Measurements from ENCODE around the gene ADCY2. TPM values are rescaled to one million over a fixed set of nuclear protein-coding genes. Genes with fewer than 3 reads are reported as not detected.

ADCY2 gene
- total RNA-seq, 4 donors from 2014 or later, result 5.7 to 18.5 (median 7.8) TPM

DNA sequence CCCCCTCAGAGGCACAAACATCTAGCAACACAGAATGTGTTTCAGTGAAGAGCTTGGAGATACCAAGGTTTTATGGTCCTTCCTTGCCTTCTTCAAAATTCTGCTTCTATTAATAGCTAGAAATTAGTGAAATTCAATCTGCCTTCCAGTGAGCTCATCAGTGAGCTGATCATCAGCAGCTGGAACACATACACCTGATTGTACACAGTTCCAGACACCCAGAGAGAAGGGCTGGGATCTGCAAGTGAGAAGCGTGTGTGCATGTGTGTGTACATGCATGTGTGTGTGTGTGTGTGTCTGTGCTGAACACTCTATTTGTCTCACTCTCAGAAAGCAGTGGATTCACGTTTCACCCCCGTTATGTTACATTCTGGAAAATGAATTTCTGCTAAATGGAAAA is 426.5 kb downstream of the ADCY2 start:
- no peak for TF ChIP-seq CTCF (IDR thresholded peaks at IDR 0.05; ENCODE audit: low read depth)

DNA sequence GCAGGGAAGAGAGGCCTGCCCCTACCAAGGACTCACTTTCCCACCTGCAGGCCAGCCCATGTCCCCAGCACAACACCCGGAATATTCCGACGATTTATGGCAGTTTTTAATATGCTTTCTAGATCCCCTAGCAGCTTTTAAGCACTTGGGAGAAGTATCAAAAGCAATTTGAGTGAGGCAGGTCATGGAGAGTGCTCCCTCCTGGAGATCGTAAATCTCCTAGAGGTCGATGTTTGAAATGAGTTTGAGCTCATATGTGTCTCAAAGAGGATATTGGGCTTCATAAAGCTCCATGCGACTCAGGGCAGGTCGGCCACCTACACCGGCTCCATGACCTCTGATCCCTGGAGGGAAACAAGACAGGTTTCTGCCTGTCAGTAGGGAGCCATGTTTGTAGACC is 427.7 kb downstream of the ADCY2 start:
- TF ChIP-seq CTCF (IDR thresholded peaks at IDR 0.05; ENCODE audit: low read depth), result no peak

GRCh38 chr5:7824995-7825394 is 429.1 kb downstream of the ADCY2 start:
- TF ChIP-seq CTCF (IDR thresholded peaks at IDR 0.05; ENCODE audit: low read depth), result no peak

DNA sequence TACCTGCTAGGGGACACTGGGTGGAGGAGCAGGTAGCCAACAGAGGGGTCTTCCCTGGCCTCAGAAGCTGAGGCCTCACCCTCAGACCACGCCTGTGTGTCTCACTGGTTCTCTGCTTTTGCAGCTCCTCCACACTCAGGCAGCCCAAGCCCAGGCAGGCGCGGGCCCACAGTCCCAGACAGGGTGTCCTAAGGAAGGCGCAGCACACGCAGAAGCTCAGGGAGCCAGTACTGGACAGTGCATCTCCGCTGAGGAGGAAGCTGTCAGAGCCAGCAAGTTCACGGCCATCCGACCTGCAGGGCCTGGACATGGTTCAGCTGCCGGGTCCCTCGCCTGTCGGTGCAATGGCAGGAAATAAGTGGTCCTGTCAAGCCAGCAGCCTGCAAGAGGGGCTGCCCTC is 429.7 kb downstream of the ADCY2 start:
- TF ChIP-seq CTCF (IDR thresholded peaks at IDR 0.05; ENCODE audit: low read depth), result no peak

GRCh38 chr5:7827610-7828009 is 431.7 kb downstream of the ADCY2 start:
- TF ChIP-seq CTCF (IDR thresholded peaks at IDR 0.05; ENCODE audit: low read depth), result no peak

DNA sequence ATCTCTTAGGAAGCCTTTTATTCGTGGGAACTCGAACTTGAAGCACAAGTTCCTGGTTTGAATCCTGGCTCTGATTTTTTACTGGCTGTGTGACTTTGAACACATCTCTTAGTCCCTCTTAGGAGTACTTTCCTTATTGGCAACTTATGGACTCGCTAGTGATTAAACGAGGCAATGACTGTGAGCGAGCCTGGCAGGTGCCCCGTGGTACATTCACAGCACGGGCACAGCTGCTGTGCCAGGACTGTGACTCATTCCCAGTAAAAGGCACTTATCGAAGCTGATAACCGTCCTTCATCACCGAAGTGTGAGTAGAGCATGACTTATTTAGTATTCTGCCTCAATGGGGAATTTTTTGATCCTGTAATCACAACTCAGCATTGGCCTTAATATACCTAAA is 432.3 kb downstream of the ADCY2 start:
- TF ChIP-seq CTCF (IDR thresholded peaks at IDR 0.05; ENCODE audit: low read depth), result no peak

DNA sequence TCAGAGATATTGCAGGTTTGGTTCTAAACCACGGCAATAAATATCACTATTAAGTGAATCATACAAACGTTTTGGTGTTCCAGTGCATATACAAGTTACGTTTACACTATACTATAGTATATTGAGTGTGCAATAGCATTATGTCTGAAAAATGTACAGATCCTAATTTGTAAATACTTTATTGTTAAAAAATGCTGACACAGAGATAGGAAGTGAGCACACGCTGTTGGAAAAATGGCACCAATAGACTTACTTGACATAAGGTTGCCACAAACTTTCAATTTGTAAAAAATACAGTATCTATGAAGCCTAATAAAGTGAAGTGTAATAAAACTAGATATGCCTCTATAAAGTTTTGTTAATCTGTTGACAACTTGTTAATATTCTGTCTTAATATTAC is 439.0 kb downstream of the ADCY2 start:
- TF ChIP-seq CTCF (IDR thresholded peaks at IDR 0.05; ENCODE audit: low read depth), result no peak
